RWPE2 (cell line): ENCODE measurements around the gene LYL1.

Source experiments
- ATAC-seq: fragments of 200-7000 bp; cut with Tn5 transposase; 3 replicates; pipeline ENCODE4 v1.9.1; 2021; ENCODE audit warnings: low read depth
- DNase-seq: peaks from one replicate; pipeline ENCODE4 v3.0.0-alpha.2; 2020; ENCODE audit warnings: low spot score
- H3K27ac ChIP-seq: fragments of 450-650 bp; 2 replicates; pipeline ENCODE4 v1.5.1; 2017; ENCODE audit warnings: mild to moderate bottlenecking; ENCODE audit not compliant: poor library complexity, severe bottlenecking
- H3K27me3 ChIP-seq: fragments of 250-450 bp; sonication (Bioruptor Pico); 2 replicates; pipeline ENCODE4 v1.5.1; 2021; ENCODE audit warnings: mild to moderate bottlenecking, moderate library complexity; ENCODE audit not compliant: insufficient read depth, poor library complexity, severe bottlenecking
- H3K36me3 ChIP-seq: fragments of 250-450 bp; sonication (Bioruptor Pico); 2 replicates; pipeline ENCODE4 v1.5.1; 2020; ENCODE audit warnings: low read depth, mild to moderate bottlenecking, moderate library complexity
- H3K4me1 ChIP-seq: fragments of 250-450 bp; sonication (Bioruptor Pico); 2 replicates; pipeline ENCODE4 v1.5.1; 2021; ENCODE audit warnings: mild to moderate bottlenecking, moderate library complexity; ENCODE audit not compliant: insufficient read depth, poor library complexity, severe bottlenecking
- H3K4me3 ChIP-seq: fragments of 250-450 bp; sonication (Bioruptor Pico); 2 replicates; pipeline ENCODE4 v1.5.1; 2021; ENCODE audit warnings: mild to moderate bottlenecking, moderate library complexity; ENCODE audit not compliant: severe bottlenecking
- H3K9me3 ChIP-seq: fragments of 250-450 bp; sonication (Bioruptor Pico); 2 replicates; pipeline ENCODE4 v1.5.1; 2021; ENCODE audit warnings: mild to moderate bottlenecking, moderate library complexity; ENCODE audit not compliant: severe bottlenecking
- CTCF ChIP-seq: fragments of 450-650 bp; IDR thresholded peaks from one replicate; pipeline ENCODE4 v1.5.1; 2017; ENCODE audit warnings: mild to moderate bottlenecking, moderate library complexity; ENCODE audit not compliant: poor library complexity, severe bottlenecking

LYL1 gene

DNA sequence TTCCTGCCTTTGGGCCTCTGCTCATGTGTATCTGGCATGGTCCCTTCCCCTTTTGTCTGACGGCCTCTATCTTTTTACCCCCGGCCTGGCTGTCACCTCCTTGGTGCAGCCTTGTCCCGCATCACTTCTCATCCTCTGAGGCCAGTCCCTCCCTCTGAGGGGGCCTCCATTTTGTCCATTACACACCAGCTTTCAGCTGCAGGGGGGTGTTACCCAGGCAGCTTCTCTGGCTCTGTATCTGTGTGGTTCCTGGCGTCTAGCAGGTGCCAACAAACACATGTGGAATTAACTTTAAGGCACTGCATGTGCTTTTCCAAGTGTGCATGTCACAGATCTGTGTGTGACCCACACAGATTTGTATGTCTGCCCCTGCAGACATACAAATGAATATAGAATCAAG, 52.4 kb downstream of the LYL1 start:
- no peak overlapping the region for H3K4me3 ChIP-seq
- DNase-seq = no peak
- no peak overlapping the region for H3K27ac ChIP-seq
- ATAC-seq = no peak
- H3K36me3 ChIP-seq = 0 out of 2 replicates have a peak, but pooled peaks cover 3% of the 10 kb centered on the region
- H3K9me3 ChIP-seq = no peaks in the 10 kb centered on the region
- peaks cover 43% of the 10 kb centered on the region for H3K4me1 ChIP-seq
- no peaks in the 10 kb centered on the region for H3K27me3 ChIP-seq
- TF ChIP-seq CTCF = no peak
